GM18499 (cell line): ENCODE results near the gene TSPAN17.
"Not testable (repeated sequence)": the region's sequence is repeated elsewhere in the genome, so short reads cannot be mapped to it uniquely, and the experiment has no call there.

Experiments used
- ATAC-seq: cut with Tn5 transposase; IDR thresholded peaks from one replicate; pipeline ENCODE4 v1.9.1; 2021; ENCODE audit warnings: moderate number of reproducible peaks; ENCODE audit not compliant: insufficient read depth, unreplicated experiment

The TSPAN17 gene

GRCh38 chr5:176697934-176698538 is 50.8 kb downstream of the TSPAN17 start:
- no peak for ATAC-seq

- not testable (repeated sequence) for ATAC-seq
These were observed 52.2 kb downstream of the TSPAN17 start for GRCh38 chr5:176699446-176699845.

DNA sequence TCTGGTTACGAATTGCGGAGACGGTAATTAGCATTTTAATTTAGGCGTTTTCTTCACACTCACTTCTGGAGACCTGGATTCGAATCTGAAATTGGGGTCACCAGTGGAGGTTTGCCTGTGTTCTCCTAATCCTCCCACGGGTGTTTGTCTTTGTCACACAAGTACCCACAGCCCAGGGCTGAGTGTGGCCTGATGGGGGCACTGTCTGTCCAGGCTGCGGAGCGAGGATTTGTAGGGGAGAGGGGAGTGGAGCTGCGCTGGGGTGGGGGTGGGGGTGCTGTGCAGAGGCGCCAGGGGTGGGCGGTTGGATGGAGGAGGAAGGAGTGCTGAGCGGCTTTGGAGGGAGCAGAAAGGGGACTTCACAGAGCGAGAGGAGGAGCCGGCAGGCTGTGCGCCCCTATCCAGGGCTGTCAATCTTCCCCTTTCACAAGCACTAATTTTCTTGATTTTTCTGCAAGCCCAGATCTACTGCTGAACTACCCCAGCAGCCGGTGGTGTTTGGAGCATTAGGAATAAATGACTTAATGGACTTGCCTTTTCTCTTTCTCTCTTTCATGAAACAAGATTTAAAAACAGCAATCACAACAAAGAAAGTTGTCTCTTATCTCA is 53.1 kb downstream of the TSPAN17 start:
- ATAC-seq: no peak

DNA sequence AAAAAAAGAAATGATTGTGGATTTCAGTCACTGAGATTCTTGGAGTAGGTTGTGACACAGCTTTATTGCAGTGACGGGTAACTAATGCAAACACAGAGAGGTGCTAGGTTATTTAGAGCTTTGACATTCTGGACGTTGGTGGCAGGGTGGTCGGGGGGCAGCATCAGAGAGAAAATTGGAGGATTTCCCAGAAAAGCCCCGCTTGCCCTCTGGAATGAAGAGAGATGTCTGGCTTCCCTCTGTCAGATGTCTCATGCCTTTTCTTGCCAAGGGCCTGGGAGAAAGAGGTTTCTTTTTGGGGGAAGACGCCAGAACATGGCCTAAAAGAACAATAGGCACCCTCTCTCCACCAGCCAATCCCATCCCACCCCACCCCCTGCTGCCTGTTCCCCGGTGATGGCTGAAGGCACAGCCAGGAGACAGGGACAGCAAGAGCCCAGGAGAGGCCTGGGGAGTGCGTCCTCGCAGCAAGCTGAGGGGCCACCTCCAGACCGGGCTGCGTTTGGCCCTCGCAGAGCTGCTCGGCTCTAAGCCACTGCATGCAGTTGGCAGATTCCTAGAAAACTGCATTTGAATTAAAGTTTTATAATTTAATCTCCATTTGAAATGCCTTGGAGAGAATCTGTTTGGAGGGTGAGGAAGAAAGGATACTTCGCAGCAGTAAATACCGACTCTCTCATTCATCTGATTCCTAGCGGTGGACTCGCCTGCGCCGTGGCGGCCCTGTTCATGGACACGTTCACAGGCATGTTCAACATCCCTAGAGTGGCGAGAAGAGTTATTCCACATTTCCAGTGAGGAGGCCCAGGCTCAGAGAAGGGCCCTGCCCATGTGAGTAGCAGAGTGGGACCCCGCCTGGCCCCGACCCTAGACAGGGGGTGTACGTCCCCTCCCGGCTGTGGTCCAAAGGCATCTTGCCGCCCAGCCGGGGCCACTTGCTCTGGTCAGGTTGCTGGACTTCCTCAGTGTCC is 55.7 kb downstream of the TSPAN17 start:
- no peak for ATAC-seq

GRCh38 chr5:176703857-176704256 is 56.6 kb downstream of the TSPAN17 start:
- no peak for ATAC-seq

GRCh38 chr5:176704355-176704754 is 57.1 kb downstream of the TSPAN17 start:
- ATAC-seq: no peak

DNA sequence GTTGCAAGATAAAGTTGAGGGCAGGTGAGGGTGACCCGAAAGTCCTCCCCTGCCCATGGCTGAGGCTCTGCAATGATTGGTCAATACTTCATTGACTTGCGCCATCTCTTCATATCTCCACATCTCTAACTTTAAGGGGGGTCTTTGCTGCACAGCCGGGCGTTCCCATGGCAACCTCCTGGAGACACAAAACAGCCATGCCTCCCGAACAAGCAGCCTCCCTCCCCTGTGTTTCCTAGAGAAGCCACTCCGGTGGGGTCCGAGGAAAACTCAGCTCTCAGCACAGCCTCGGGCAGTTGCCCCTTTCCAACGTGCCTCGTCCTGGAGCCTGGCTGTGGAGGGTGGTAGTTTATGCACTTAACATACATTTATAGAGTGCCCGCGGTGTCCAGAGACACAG is 57.5 kb downstream of the TSPAN17 start:
- ATAC-seq: no peak
